Measurements from ENCODE around the gene ANKRD10. TPM values are rescaled to one million over a fixed set of nuclear protein-coding genes. Genes with fewer than 3 reads are reported as not detected.
"Not testable (repeated sequence)": the region's sequence is repeated elsewhere in the genome, so short reads cannot be mapped to it uniquely, and the experiment has no call there.

The ANKRD10 gene
- total RNA-seq, 1 donor from 2014 or later, result 212 TPM

- H3K27me3 ChIP-seq, result no peaks in the 10 kb centered on the region
- H2AFZ ChIP-seq (replicated peaks), result no peak overlapping the region
- H3K4me3 ChIP-seq, result no peak overlapping the region
- H3K4me1 ChIP-seq, result no peaks in the 10 kb centered on the region
- no peaks in the 10 kb centered on the region for H3F3A ChIP-seq (ENCODE audit: low read depth)
- H4K20me1 ChIP-seq (ENCODE audit: low read depth), result no peaks in the 10 kb centered on the region
- H3K4me1 Mint-ChIP-seq, result peaks cover 10% of the 10 kb centered on the region
- H3K4me3 Mint-ChIP-seq, result no peak overlapping the region
- no peak for DNase-seq (ENCODE audit: low spot score)
- peaks cover 5% of the 10 kb centered on the region for H3K27me3 Mint-ChIP-seq (ENCODE audit: insufficient read depth, low read depth)
- no peak overlapping the region for H3K4me2 ChIP-seq
- H3K9me3 Mint-ChIP-seq, result peaks cover 4% of the 10 kb centered on the region
- H3K79me2 ChIP-seq (ENCODE audit: low read depth), result no peaks in the 10 kb centered on the region
- no peak overlapping the region for H3K27ac Mint-ChIP-seq
- no peaks in the 10 kb centered on the region for H3K36me3 ChIP-seq
- H3K9me3 ChIP-seq (ENCODE audit: low read depth), result no peaks in the 10 kb centered on the region
- H3K27ac ChIP-seq, result no peak overlapping the region
- H3K9ac ChIP-seq, result no peak overlapping the region
- TF ChIP-seq EZH2phosphoT487 (IDR thresholded peaks at IDR 0.05) (no peak), EZH2 (IDR thresholded peaks at IDR 0.05) (no peak)
- TF ChIP-seq, protein P1, sequence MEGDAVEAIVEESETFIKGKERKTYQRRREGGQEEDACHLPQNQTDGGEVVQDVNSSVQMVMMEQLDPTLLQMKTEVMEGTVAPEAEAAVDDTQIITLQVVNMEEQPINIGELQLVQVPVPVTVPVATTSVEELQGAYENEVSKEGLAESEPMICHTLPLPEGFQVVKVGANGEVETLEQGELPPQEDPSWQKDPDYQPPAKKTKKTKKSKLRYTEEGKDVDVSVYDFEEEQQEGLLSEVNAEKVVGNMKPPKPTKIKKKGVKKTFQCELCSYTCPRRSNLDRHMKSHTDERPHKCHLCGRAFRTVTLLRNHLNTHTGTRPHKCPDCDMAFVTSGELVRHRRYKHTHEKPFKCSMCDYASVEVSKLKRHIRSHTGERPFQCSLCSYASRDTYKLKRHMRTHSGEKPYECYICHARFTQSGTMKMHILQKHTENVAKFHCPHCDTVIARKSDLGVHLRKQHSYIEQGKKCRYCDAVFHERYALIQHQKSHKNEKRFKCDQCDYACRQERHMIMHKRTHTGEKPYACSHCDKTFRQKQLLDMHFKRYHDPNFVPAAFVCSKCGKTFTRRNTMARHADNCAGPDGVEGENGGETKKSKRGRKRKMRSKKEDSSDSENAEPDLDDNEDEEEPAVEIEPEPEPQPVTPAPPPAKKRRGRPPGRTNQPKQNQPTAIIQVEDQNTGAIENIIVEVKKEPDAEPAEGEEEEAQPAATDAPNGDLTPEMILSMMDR (IDR thresholded peaks at IDR 0.05), result no peak
- no peaks in the 10 kb centered on the region for H3K36me3 Mint-ChIP-seq
These were observed 39.1 kb upstream of the ANKRD10 start for GRCh38 chr13:110953833-110954532.

GRCh38 chr13:110953416-110953815 lies 38.5 kb upstream of the ANKRD10 start:
- H3K36me3 ChIP-seq, result no peaks in the 10 kb centered on the region
- H3K27me3 Mint-ChIP-seq (ENCODE audit: insufficient read depth, low read depth), result peaks cover 9% of the 10 kb centered on the region
- H3K4me1 ChIP-seq, result no peaks in the 10 kb centered on the region
- H2AFZ ChIP-seq (replicated peaks), result no peak overlapping the region
- H3K27ac Mint-ChIP-seq, result no peak overlapping the region
- no peak overlapping the region for H3K4me3 ChIP-seq
- H3K9me3 ChIP-seq (ENCODE audit: low read depth), result no peaks in the 10 kb centered on the region
- no peaks in the 10 kb centered on the region for H3K79me2 ChIP-seq (ENCODE audit: low read depth)
- H3K9me3 Mint-ChIP-seq, result peaks cover 4% of the 10 kb centered on the region
- H3K9ac ChIP-seq, result no peak overlapping the region
- DNase-seq (ENCODE audit: low spot score), result no peak
- peaks cover 10% of the 10 kb centered on the region for H3K4me1 Mint-ChIP-seq
- H3K36me3 Mint-ChIP-seq, result no peaks in the 10 kb centered on the region
- H3K4me2 ChIP-seq, result no peak overlapping the region
- no peaks in the 10 kb centered on the region for H3K27me3 ChIP-seq
- no peaks in the 10 kb centered on the region for H3F3A ChIP-seq (ENCODE audit: low read depth)
- no peak overlapping the region for H3K27ac ChIP-seq
- no peak overlapping the region for H3K4me3 Mint-ChIP-seq
- TF ChIP-seq, protein P1 (IDR thresholded peaks at IDR 0.05), result no peak
- TF ChIP-seq EZH2phosphoT487 (IDR thresholded peaks at IDR 0.05), result no peak
- no peak for TF ChIP-seq EZH2 (IDR thresholded peaks at IDR 0.05)
- H4K20me1 ChIP-seq (ENCODE audit: low read depth), result no peaks in the 10 kb centered on the region

DNA sequence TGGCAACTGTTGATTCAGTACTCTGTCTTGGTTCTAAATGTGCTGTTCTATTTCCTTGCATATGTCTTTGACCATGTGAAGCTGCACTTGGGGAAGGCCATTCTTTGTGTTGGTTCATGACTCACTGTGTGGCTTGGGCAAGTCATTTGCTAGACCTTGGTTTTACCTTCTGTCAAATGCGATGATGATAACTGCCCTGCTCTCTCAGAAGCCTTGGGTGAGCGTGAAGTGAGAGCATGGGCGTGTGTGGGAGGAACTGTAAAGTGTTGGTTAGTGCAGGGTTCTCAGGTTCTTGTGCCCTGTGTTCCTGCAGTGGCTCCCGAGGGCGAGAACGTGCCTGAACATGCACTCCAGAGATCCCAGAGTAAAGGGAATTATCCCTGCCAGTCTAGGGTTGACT lies 37.3 kb upstream of the ANKRD10 start:
- not testable (repeated sequence) for H3K27me3 ChIP-seq; H4K20me1 ChIP-seq (ENCODE audit: low read depth); H3K9me3 ChIP-seq (ENCODE audit: low read depth); H3K27ac Mint-ChIP-seq; H3K9ac ChIP-seq; H3K27ac ChIP-seq; H3K4me1 ChIP-seq; H3K36me3 Mint-ChIP-seq; H3K9me3 Mint-ChIP-seq; H3K4me3 Mint-ChIP-seq; H3K4me1 Mint-ChIP-seq; H3F3A ChIP-seq (ENCODE audit: low read depth); H3K4me2 ChIP-seq; H2AFZ ChIP-seq (replicated peaks); H3K4me3 ChIP-seq; H3K36me3 ChIP-seq; DNase-seq (ENCODE audit: low spot score); H3K79me2 ChIP-seq (ENCODE audit: low read depth)
- H3K27me3 Mint-ChIP-seq (ENCODE audit: insufficient read depth, low read depth), result peaks cover 12% of the 10 kb centered on the region

DNA sequence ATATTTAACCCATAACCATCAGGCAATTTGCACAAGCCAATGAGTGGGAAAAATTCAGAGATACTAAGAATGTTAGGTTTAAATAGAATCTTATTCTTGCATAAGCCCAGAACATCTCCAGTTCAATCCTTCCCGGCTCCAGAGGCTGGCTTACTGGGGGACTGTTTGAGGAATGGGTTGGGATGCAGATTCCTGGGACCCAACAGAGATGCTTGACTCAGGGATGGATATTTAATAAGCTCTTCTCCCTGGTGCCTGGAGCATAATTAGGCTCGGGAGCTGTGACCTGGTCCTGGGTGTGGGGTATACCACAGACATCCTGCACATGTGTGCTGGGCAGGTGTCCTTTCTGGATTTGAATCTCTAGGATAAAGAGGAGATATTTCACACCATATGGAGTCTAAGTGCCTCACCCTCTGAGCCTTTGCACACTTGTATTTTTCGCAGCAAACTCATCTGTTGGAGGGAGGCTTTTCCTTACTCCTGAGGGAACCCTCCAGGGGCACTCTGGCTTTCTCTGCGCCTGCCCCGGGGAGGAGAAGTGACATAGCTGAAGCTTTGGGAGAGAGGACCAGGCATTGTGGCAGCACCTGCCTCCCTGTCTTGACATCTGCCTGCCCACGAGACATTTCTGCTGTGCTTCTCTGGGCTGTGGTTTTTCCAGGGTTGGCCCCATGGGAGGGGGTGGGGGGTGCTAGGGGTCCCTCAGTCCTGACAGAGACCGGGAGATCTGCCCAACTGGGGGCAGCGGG lies 36.1 kb upstream of the ANKRD10 start:
- no peaks in the 10 kb centered on the region for H3K79me2 ChIP-seq (ENCODE audit: low read depth)
- H3F3A ChIP-seq (ENCODE audit: low read depth), result no peaks in the 10 kb centered on the region
- H3K9me3 ChIP-seq (ENCODE audit: low read depth), result no peaks in the 10 kb centered on the region
- Mint-ChIP-seq H3K9me3 (no peaks in the 10 kb centered on the region), H3K27ac (no peak overlapping the region), H3K4me1 (peaks cover 10% of the 10 kb centered on the region), H3K27me3 (ENCODE audit: insufficient read depth, low read depth) (peaks cover 12% of the 10 kb centered on the region), H3K4me3 (no peak overlapping the region), H3K36me3 (no peaks in the 10 kb centered on the region)
- H3K36me3 ChIP-seq, result no peaks in the 10 kb centered on the region
- H2AFZ ChIP-seq (replicated peaks), result no peak overlapping the region
- no peaks in the 10 kb centered on the region for H4K20me1 ChIP-seq (ENCODE audit: low read depth)
- H3K4me1 ChIP-seq, result no peaks in the 10 kb centered on the region
- H3K27me3 ChIP-seq, result no peaks in the 10 kb centered on the region
- H3K27ac ChIP-seq, result no peak overlapping the region
- DNase-seq (ENCODE audit: low spot score), result no peak
- TF ChIP-seq EZH2 (IDR thresholded peaks at IDR 0.05), result no peak
- TF ChIP-seq, protein P1 (IDR thresholded peaks at IDR 0.05), result no peak
- TF ChIP-seq EZH2phosphoT487 (IDR thresholded peaks at IDR 0.05), result no peak
- H3K4me3 ChIP-seq, result no peak overlapping the region
- no peak overlapping the region for H3K4me2 ChIP-seq
- no peak overlapping the region for H3K9ac ChIP-seq
